Esophagus squamous epithelium (tissue), 4 donors: ENCODE results near the gene LARGE1.

Experiments used
- POLR2A ChIP-seq, 4 donors: fragments of 450-650 bp; IDR thresholded peaks; one replicate each; pipeline ENCODE4 v1.6.1; 2017; ENCODE audit warnings: antibody characterized with exemption in 4 of 4, mild to moderate bottlenecking in 4 of 4, moderate library complexity in 3 of 4
- TF ChIP-seq, protein P1 (sequence below), 6 experiments: fragments of 450-650 bp in 4 of 6; fragments of 200-600 bp in 2 of 6; sonication (generic) in 2 of 6; IDR thresholded peaks; one replicate each; pipeline ENCODE4 v1.5.1; 2016 to 2019; ENCODE audit warnings: antibody characterized with exemption in 6 of 6, mild to moderate bottlenecking in 4 of 6, moderate library complexity in 4 of 6

DNA sequence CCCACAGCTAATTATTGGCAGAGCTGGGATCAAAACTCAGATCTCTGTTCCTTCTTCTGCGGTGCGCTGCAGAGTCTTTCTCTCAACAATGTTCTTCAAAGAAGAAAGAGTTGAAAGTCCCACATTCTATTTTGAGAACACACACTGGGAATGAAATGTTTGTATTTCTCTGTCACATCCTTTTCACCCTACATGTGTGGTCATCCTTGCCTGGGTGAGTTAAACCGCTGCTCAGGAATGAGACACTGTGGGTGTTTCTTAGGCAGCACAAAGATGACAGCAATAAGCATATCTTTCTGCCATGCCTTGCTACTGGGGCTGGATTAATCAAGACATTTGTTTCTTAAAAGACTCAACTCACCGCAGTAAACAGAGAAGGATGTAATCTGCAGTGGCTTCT lies 222.6 kb downstream of the LARGE1 start:
- TF ChIP-seq, protein P1, sequence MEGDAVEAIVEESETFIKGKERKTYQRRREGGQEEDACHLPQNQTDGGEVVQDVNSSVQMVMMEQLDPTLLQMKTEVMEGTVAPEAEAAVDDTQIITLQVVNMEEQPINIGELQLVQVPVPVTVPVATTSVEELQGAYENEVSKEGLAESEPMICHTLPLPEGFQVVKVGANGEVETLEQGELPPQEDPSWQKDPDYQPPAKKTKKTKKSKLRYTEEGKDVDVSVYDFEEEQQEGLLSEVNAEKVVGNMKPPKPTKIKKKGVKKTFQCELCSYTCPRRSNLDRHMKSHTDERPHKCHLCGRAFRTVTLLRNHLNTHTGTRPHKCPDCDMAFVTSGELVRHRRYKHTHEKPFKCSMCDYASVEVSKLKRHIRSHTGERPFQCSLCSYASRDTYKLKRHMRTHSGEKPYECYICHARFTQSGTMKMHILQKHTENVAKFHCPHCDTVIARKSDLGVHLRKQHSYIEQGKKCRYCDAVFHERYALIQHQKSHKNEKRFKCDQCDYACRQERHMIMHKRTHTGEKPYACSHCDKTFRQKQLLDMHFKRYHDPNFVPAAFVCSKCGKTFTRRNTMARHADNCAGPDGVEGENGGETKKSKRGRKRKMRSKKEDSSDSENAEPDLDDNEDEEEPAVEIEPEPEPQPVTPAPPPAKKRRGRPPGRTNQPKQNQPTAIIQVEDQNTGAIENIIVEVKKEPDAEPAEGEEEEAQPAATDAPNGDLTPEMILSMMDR (IDR thresholded peaks at IDR 0.05) = no peak
- TF ChIP-seq POLR2A (IDR thresholded peaks at IDR 0.05) = no peak
